GM21786 (cell line): ENCODE results near the gene CD226.

Source experiments
- ATAC-seq: cut with Tn5 transposase; IDR thresholded peaks from one replicate; pipeline ENCODE4 v1.9.1; 2021; ENCODE audit not compliant: unreplicated experiment

CD226 gene

GRCh38 chr18:69820538-69820937 is 127.1 kb downstream of the CD226 start:
- no peak for ATAC-seq

DNA sequence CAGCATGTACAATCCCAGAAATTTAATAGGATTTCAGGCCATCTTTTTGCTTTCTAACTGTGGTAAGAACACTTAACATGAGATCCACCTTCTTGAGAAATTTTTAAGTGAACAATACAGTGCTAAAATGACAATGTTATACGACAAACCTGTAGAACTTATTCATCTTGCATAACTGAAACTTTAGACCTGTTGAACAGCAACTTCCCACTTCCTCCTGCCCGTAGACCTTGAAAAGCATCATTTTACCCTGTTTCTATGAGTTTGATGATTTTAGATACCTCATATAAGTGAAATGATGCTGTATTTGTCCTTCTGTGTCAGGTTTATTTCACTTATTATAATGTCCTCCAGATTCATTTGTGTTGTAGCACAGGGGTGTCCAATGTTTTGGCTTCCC is 128.2 kb downstream of the CD226 start:
- no peak for ATAC-seq

GRCh38 chr18:69817335-69817940 is 130.2 kb downstream of the CD226 start:
- ATAC-seq = no peak

- no peak for ATAC-seq
Measured at GRCh38 chr18:69814861-69815385, 132.8 kb downstream of the CD226 start.

- ATAC-seq = no peak
Measured at GRCh38 chr18:69813559-69813958, 134.1 kb downstream of the CD226 start.

- ATAC-seq = no peak
Measured at GRCh38 chr18:69808399-69808798, 139.3 kb downstream of the CD226 start.

DNA sequence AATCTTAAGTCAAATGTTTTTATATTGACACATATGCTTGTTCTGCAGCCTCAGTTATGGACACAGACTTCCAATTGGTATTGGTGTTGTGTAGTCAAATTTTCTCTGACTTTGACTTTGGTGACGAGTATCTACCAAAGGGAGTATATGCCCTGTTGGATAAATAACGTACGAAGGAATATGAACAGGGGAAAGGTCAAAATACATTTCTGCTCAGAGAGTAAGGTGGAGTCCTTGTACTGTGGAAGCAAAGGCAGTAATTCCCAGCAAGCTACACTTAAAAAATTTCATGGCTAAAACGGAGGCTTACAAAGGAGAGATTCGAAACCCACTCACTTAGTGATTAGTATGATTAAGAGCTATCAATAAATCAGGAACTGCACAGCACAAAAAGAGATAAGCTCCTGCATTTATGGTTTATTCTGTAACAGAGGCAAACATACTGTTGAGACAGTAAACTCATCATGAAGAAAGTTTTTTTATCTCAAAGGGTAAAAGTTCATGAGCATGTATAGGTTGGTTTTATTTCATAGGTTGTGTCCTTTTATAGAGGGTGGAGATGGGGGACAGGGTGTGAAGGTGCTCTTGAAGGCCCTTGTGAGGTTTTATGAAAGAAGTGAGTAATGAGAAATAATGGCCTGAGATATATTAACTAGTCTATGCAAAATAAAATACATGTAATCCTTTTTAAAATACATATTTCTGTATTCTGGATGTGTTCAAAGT is 142.7 kb downstream of the CD226 start:
- no peak for ATAC-seq
